ENCODE results near the gene FLNB.

The FLNB gene

DNA sequence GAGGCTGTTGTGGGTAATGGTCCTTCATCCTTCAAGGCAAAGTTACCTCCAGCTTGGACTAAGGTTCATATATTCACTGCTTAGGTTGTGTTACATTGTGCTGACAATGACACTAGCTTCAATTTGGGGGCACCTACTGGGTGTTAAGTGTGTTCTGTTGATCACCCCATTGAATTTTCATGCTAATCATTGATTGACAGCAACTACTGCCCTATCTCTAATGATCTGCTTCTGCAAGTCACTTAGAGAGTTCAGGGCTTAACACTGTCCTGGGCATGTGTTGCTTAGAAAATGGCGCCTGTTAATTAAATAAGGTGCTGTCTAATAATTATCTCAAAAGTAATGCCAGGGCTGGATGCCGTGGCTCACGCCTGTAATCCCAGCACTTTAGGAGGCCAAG, 3.4 kb downstream of the FLNB start:
- Histone ChIP-seq H3K4me3 (peak overlapping the region; percentile 84), H3K27ac (peak overlapping the region; percentile 25 to 87)
- DNase-seq (ENCODE audit: low spot score), result no peak
- TF ChIP-seq CTCF (IDR thresholded peaks at IDR 0.05), result no peak

DNA sequence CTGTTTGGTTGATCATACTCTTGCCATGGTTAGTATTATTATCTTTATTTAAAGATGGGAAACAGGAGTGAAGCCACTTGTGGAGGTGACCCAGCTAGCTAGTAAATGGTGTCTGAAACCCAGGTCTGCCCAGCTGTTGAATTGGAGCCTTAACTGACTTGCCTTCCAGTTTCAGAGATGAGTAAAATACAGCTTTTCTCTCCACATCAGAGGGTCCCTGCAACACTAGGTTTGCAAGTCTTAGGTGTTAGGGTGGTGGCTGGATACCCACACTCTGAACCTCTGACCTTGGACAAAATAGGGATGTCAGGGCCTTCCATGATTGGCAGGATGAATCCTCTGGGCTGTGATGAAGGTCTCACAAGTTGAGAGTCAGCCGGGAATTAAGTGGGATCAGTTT, 4.1 kb downstream of the FLNB start:
- no peak for TF ChIP-seq CTCF (IDR thresholded peaks at IDR 0.05)
- DNase-seq (ENCODE audit: low spot score), result no peak
- H3K27ac ChIP-seq, result peak overlapping the region; percentile 48 to 87

DNA sequence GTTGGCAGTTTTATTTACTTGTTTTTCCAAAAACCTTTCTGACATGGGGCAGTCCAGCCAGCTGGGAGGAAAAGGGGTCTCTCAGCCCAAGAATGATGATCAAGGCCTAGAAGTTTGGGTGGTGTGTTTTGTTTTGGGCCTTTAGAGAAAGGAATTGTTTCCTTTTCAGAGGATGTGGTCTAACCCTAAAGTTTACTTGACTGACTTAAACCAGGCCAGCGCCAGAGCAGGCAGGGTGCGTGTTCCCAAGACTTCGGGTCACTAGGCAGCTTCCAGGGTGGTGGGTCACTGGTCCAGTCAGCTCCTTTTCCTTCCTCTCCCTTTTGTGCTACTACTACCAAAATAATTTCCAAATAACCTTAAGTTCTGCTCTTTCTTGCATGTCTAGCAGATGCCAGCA, 4.9 kb downstream of the FLNB start:
- TF ChIP-seq CTCF (IDR thresholded peaks at IDR 0.05), result no peak
- Histone ChIP-seq H3K27ac (peak overlapping the region; percentile 68 to 87), H3K4me3 (peak overlapping the region; percentile 84)
- DNase-seq (ENCODE audit: low spot score), result no peak

More for the DNA sequence above, 4.1 kb downstream of the FLNB start:
- H3K4me3 ChIP-seq, result peak overlapping the region; percentile 84

GRCh38 chr3:58013973-58014649, 5.9 kb downstream of the FLNB start:
- Histone ChIP-seq H3K27ac (peak overlapping the region; percentile 68 to 87), H3K4me3 (peak overlapping the region; percentile 84)
- no peak for TF ChIP-seq CTCF (IDR thresholded peaks at IDR 0.05)
- peak; percentile 84 for DNase-seq (ENCODE audit: low spot score)

GRCh38 chr3:58015520-58015915, 7.3 kb downstream of the FLNB start:
- no peak for DNase-seq (ENCODE audit: low spot score)
- H3K27ac ChIP-seq, result peak overlapping the region in 1 of 2 donors; percentile 87
- no peak for TF ChIP-seq CTCF (IDR thresholded peaks at IDR 0.05)
- H3K4me3 ChIP-seq, result no peak overlapping the region

DNA sequence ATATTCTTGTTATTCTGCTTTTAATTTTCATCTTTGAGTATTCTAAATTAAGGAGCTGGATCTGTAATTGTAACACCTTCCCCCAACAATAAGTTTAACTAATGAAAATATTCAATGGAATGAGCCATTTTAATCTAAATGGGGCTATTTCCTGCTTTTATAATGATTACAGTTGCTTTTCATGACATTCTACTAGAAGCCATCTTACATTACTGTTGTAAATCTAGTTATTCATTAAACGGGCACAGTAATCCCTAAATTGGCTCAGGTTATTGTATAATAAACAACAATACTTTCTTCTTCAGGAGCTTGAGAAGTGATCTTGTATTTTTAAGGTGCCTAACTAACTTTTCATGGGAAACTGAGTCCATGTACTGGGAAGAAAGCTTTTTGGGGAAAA, 8.5 kb downstream of the FLNB start:
- TF ChIP-seq CTCF (IDR thresholded peaks at IDR 0.05), result no peak
- no peak overlapping the region for H3K4me3 ChIP-seq
- H3K27ac ChIP-seq, result no peak overlapping the region
- no peak for DNase-seq (ENCODE audit: low spot score)
